Mononuclear cell (primary cell): ENCODE data around the gene GRPEL1. TPM values are rescaled to one million over a fixed set of nuclear protein-coding genes. Genes with fewer than 3 reads are reported as not detected.
A peak's percentile ranks its signal among the peaks of the same experiment; 100 is the strongest.
"Not testable (repeated sequence)": the region's sequence is repeated elsewhere in the genome, so short reads cannot be mapped to it uniquely, and the experiment has no call there.

Experiments used
- H3K27me3 ChIP-seq: 2 replicates; pipeline ENCODE4 v1.6.0; 2011; ENCODE audit warnings: low read length, control low read depth; ENCODE audit not compliant: insufficient read depth
- H3K4me1 ChIP-seq: 2 replicates; pipeline ENCODE4 v1.5.1; 2011; ENCODE audit warnings: mild to moderate bottlenecking, low read length, control low read depth; ENCODE audit not compliant: insufficient read depth
- H3K4me3 ChIP-seq: 2 replicates; pipeline ENCODE4 v1.5.1; 2011; ENCODE audit warnings: mild to moderate bottlenecking, low read length, moderate library complexity
- H3K9me3 ChIP-seq: 2 replicates; pipeline ENCODE4 v1.5.1; 2011; ENCODE audit warnings: low read depth, mild to moderate bottlenecking, control low read depth, low read length
- total RNA-seq: library from RNA; depleted of rRNA; stranded (reverse); fragments of >200 nt; gene quantifications from one replicate; pipeline ENCODE4 v1.2.3, GENCODE V29; 2012

The GRPEL1 gene
- total RNA-seq, 1 donor: 50.5 TPM

- H3K4me1 ChIP-seq: peaks cover 21% of the 10 kb centered on the region
- no peaks in the 10 kb centered on the region for H3K27me3 ChIP-seq
- H3K4me3 ChIP-seq: peak overlapping the region; percentile 55
- H3K9me3 ChIP-seq: no peaks in the 10 kb centered on the region
Measured at GRCh38 chr4:7103031-7103606, 35.3 kb upstream of the GRPEL1 start.

- H3K9me3 ChIP-seq, H3K27me3 ChIP-seq: not testable (repeated sequence)
- H3K4me1 ChIP-seq: peaks cover 21% of the 10 kb centered on the region
- peak overlapping the region; percentile 55 for H3K4me3 ChIP-seq
Measured at GRCh38 chr4:7102516-7102909, 34.6 kb upstream of the GRPEL1 start.

- H3K27me3 ChIP-seq: no peaks in the 10 kb centered on the region
- H3K4me3 ChIP-seq: no peak overlapping the region
- H3K9me3 ChIP-seq: no peaks in the 10 kb centered on the region
- peaks cover 21% of the 10 kb centered on the region for H3K4me1 ChIP-seq
Measured at GRCh38 chr4:7101692-7102515, 34.0 kb upstream of the GRPEL1 start.

GRCh38 chr4:7096236-7096635 lies 28.4 kb upstream of the GRPEL1 start:
- H3K27me3 ChIP-seq: no peaks in the 10 kb centered on the region
- H3K9me3 ChIP-seq: no peaks in the 10 kb centered on the region
- no peak overlapping the region for H3K4me3 ChIP-seq
- H3K4me1 ChIP-seq: no peaks in the 10 kb centered on the region

- Histone ChIP-seq H3K9me3 (no peaks in the 10 kb centered on the region), H3K27me3 (no peaks in the 10 kb centered on the region), H3K4me1 (no peaks in the 10 kb centered on the region), H3K4me3 (no peak overlapping the region)
Measured at GRCh38 chr4:7095611-7096155, 27.8 kb upstream of the GRPEL1 start.

- Histone ChIP-seq H3K27me3 (no peaks in the 10 kb centered on the region), H3K4me1 (no peaks in the 10 kb centered on the region), H3K9me3 (no peaks in the 10 kb centered on the region), H3K4me3 (no peak overlapping the region)
Measured at GRCh38 chr4:7094916-7095315, 27.1 kb upstream of the GRPEL1 start.

GRCh38 chr4:7092026-7092425 lies 24.2 kb upstream of the GRPEL1 start:
- Histone ChIP-seq H3K9me3 (peaks cover under 1% of the 10 kb centered on the region), H3K4me1 (no peaks in the 10 kb centered on the region), H3K27me3 (peaks cover 7% of the 10 kb centered on the region), H3K4me3 (no peak overlapping the region)

- peaks cover 6% of the 10 kb centered on the region for H3K9me3 ChIP-seq
- no peaks in the 10 kb centered on the region for H3K4me1 ChIP-seq
- no peak overlapping the region for H3K4me3 ChIP-seq
- H3K27me3 ChIP-seq: peaks cover 28% of the 10 kb centered on the region
Measured at GRCh38 chr4:7089213-7089986, 21.5 kb upstream of the GRPEL1 start.

- no peak overlapping the region for H3K4me3 ChIP-seq
- H3K9me3 ChIP-seq: peaks cover 6% of the 10 kb centered on the region
- no peaks in the 10 kb centered on the region for H3K4me1 ChIP-seq
- peaks cover 48% of the 10 kb centered on the region for H3K27me3 ChIP-seq
Measured at GRCh38 chr4:7087036-7087435, 19.2 kb upstream of the GRPEL1 start.

GRCh38 chr4:7086384-7086783 lies 18.5 kb upstream of the GRPEL1 start:
- H3K9me3 ChIP-seq: peaks cover 6% of the 10 kb centered on the region
- H3K4me1 ChIP-seq: no peaks in the 10 kb centered on the region
- H3K27me3 ChIP-seq: peaks cover 54% of the 10 kb centered on the region
- no peak overlapping the region for H3K4me3 ChIP-seq

GRCh38 chr4:7084564-7084961 lies 16.7 kb upstream of the GRPEL1 start:
- not testable (repeated sequence) for H3K9me3 ChIP-seq, H3K4me1 ChIP-seq, H3K4me3 ChIP-seq
- peaks cover 63% of the 10 kb centered on the region for H3K27me3 ChIP-seq

- peaks cover 60% of the 10 kb centered on the region for H3K27me3 ChIP-seq
- H3K9me3 ChIP-seq: peaks cover 6% of the 10 kb centered on the region
- H3K4me1 ChIP-seq: no peaks in the 10 kb centered on the region
- no peak overlapping the region for H3K4me3 ChIP-seq
Measured at GRCh38 chr4:7083597-7084563, 16.0 kb upstream of the GRPEL1 start.

- not testable (repeated sequence) for H3K4me3 ChIP-seq, H3K9me3 ChIP-seq, H3K4me1 ChIP-seq
- peaks cover 40% of the 10 kb centered on the region for H3K27me3 ChIP-seq
Measured at GRCh38 chr4:7079909-7080308, 12.0 kb upstream of the GRPEL1 start.

- not testable (repeated sequence) for H3K4me3 ChIP-seq, H3K9me3 ChIP-seq, H3K4me1 ChIP-seq
- peaks cover 36% of the 10 kb centered on the region for H3K27me3 ChIP-seq
Measured at GRCh38 chr4:7079483-7079882, 11.6 kb upstream of the GRPEL1 start.
